Ascending aorta (tissue), 2 donors: ENCODE results near the gene TMEM204. TPM values are rescaled to one million over a fixed set of nuclear protein-coding genes. Genes with fewer than 3 reads are reported as not detected.

Experiments
- DNase-seq, 2 donors: peaks; one replicate each; pipeline ENCODE4 v3.0.0-alpha.2; 2019; ENCODE audit warnings: low spot score in 2 of 2
- H3K27ac ChIP-seq, 2 donors: fragments of 200-600 bp; sonication (generic); one replicate each; pipeline ENCODE4 v1.5.1; 2016 to 2017; ENCODE audit warnings: mild to moderate bottlenecking in 1 of 2
- H3K27me3 ChIP-seq: fragments of 200-600 bp; sonication (generic); one replicate; pipeline ENCODE4 v1.5.1; 2017
- H3K36me3 ChIP-seq, 2 donors: fragments of 200-600 bp; sonication (generic); one replicate each; pipeline ENCODE4 v1.5.1; 2016
- H3K4me1 ChIP-seq, 2 donors: fragments of 200-600 bp; sonication (generic); one replicate each; pipeline ENCODE4 v1.5.1; 2016 to 2017; ENCODE audit warnings: mild to moderate bottlenecking in 1 of 2
- H3K4me3 ChIP-seq, 2 donors: fragments of 200-600 bp; sonication (generic); one replicate each; pipeline ENCODE4 v1.5.1; 2016 to 2017; ENCODE audit warnings: mild to moderate bottlenecking in 1 of 2
- H3K9me3 ChIP-seq, 2 donors: fragments of 200-600 bp; sonication (generic); one replicate each; pipeline ENCODE4 v1.5.1; 2016
- intact Hi-C: fragments of 100-400 bp; cut with DNase I; formaldehyde crosslinking; loops from one replicate; pipeline ENCODE4 v1.15.1; 2023
- total RNA-seq: library from RNA; depleted of rRNA; stranded (reverse); fragments of >200 nt; gene quantifications from one replicate; pipeline ENCODE4 v1.1.0, GENCODE V29; 2016
- TF ChIP-seq, protein P1 (sequence below), 3 experiments: fragments of 200-600 bp in 2 of 3; fragments of 450-650 bp in 1 of 3; sonication (generic) in 2 of 3; IDR thresholded peaks; one replicate each; pipeline ENCODE4 v1.5.1; 2016 to 2019; ENCODE audit warnings: antibody characterized with exemption in 3 of 3, mild to moderate bottlenecking in 1 of 3, moderate library complexity in 1 of 3

The TMEM204 gene
- total RNA-seq, 1 donor from 2014 or later = 145 TPM

DNA sequence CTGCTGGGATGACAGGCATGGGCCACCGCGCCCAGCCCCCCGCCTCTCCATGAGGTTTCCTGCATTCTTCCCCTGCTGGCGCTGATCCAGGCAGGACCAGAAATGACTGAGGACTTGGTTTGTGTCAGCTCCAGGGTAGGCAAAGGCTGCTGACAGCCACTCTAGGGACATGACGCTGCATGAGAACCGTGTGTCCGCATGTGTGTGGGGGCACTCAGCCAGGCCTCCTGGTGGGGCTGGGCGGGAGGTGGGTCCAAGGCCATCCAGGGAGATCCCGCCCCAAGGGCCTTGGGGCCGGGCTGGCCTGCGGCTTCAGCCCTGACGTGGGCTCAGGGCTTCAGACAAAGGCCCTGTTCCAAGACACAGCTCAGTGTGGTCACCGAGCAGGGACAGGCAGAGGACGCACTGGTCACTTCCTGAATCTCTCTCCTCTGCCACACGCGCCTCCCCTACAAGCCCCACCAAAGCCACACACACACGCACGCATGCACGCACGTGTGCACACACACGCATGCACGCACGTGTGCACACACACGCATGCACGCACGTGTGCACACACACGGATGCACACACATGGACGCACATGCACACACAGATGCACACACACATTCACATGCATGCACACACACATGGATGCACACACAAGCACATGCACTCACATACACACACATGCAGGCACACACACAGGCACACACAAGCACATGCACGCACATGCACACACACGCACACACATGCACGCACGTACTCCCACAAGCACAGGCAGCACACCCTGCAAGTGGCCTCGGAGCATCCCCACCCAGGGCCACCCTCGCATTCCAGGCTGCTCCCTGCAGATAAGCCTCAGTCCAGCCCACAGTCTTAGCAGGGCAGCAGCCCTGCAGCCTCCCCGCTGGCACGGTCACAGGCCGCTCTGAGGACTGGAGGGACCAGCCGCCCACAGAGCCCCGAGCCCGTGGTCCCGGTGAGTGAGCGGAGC lies 5.3 kb upstream of the TMEM204 start:
- Histone ChIP-seq H3K36me3 (peaks cover 8 to 12% of the 10 kb centered on the region in 2 donors), H3K27ac (no peak overlapping the region), H3K4me1 (peaks cover 9 to 25% of the 10 kb centered on the region in 2 donors), H3K9me3 (no peaks in the 10 kb centered on the region), H3K27me3 (no peaks in the 10 kb centered on the region), H3K4me3 (no peak overlapping the region)
- no peak for DNase-seq
- intact Hi-C loops = no loop called here
- TF ChIP-seq, protein P1, sequence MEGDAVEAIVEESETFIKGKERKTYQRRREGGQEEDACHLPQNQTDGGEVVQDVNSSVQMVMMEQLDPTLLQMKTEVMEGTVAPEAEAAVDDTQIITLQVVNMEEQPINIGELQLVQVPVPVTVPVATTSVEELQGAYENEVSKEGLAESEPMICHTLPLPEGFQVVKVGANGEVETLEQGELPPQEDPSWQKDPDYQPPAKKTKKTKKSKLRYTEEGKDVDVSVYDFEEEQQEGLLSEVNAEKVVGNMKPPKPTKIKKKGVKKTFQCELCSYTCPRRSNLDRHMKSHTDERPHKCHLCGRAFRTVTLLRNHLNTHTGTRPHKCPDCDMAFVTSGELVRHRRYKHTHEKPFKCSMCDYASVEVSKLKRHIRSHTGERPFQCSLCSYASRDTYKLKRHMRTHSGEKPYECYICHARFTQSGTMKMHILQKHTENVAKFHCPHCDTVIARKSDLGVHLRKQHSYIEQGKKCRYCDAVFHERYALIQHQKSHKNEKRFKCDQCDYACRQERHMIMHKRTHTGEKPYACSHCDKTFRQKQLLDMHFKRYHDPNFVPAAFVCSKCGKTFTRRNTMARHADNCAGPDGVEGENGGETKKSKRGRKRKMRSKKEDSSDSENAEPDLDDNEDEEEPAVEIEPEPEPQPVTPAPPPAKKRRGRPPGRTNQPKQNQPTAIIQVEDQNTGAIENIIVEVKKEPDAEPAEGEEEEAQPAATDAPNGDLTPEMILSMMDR (IDR thresholded peaks at IDR 0.05) = no peak

DNA sequence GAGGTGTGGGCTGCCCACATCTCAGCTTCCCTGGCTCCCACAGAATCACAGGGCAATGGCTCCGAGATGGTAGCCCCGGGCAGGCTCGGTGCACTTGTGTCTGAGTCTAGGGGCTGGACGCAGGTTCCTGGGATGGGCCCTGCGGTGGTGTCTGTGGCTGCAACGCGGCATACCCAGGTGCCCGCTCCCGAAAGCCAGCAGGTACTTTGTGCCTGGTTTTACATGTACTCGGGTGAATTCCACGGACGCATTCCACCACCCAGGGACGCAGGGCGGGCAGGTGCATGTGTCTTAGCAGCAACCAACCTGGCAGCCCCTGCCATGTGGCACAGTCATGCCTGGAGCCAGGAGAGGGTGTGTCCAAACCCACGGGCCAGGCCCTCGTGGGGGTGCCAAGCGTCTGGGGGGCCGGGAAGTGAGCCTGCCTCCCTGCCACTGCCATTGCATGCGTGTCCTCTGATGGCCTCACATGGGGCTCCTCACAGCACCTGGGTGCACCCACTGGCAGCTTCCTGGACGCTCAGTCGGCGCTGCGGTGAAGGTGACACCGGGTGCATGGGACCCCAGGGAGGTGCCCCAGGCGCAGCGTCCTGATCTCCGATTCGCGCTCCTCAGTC lies 4.4 kb upstream of the TMEM204 start:
- Histone ChIP-seq H3K27ac (no peak overlapping the region), H3K36me3 (peaks cover 4 to 5% of the 10 kb centered on the region in 2 donors), H3K4me3 (no peak overlapping the region), H3K27me3 (no peaks in the 10 kb centered on the region), H3K9me3 (no peaks in the 10 kb centered on the region), H3K4me1 (peaks cover 9 to 26% of the 10 kb centered on the region in 2 donors)
- TF ChIP-seq, protein P1 (IDR thresholded peaks at IDR 0.05) = no peak
- intact Hi-C loops = no loop called here
- no peak for DNase-seq

DNA sequence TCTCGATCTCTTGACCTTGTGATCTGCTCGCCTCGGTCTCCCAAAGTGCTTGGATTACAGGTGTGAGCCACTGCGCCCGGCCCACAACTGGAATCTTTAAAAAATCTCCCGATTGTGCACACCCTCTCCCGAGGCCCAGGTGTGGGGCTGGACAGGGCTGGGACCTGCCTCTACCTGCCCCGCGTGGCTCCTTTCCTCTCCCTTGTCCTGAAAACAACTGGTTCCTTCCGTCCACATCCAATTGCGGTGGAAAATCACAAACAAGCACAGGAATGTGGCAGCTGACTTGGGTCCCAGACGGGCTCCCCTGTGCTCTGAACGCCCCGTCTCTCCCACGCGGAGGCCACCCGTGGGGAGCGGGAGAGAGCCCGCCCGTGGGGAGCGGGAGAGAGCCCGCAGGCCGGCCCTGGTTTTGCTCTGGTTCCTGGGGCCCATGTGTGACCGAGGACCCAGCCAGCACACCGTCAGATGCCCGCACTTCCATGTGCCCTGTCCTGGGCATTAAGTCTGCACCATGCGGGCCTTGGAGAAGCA lies 3.0 kb upstream of the TMEM204 start:
- Histone ChIP-seq H3K27ac (peak overlapping the region; percentile 90 to 98), H3K27me3 (no peaks in the 10 kb centered on the region), H3K4me3 (no peak overlapping the region), H3K9me3 (no peaks in the 10 kb centered on the region), H3K4me1 (peaks cover 12 to 33% of the 10 kb centered on the region in 2 donors), H3K36me3 (peaks cover 0 to 2% of the 10 kb centered on the region in 2 donors)
- no peak for DNase-seq
- TF ChIP-seq, protein P1 (IDR thresholded peaks at IDR 0.05) = no peak
- intact Hi-C loops = loop anchor here (5.0 kb wide), 2 partner anchors 38 to 82 kb away; partner anchors contain the start of genes CRAMP1, IFT140 and TELO2

DNA sequence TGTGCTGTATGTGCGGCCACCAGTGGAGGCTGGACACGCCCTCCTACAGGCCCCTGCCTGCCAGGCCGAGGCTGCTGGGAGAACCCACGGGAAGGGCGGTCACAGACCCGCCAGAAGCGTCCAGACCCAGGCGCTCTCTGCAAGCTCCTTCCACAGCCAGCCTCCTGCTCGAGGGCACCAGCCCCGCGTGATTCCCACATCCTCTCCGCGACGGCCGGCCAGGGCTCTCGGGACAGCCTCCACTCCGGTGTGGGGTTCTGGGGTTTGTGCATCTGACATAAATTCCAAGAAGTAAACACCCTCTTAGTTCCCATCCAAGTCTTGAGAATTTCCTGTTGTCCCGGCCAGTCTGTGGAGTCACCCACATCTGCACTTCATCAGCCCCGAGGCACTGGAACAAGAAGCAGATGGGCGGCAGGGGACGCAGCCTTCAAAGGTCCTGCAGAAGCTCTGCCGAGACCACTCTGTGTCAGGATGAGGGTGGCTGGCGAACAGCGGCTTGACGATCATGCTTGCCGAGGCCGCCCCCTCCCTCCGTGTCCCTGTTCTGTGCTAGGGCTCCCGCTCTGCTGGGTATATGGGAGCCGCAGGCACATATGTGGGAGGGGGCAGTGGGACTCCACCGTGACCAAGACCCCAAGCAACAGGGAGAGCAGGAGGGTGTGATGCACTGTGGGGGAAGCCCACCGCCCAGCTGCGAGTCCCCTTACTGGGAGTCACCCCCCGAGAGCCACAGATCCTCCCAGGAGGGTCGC lies 2.4 kb upstream of the TMEM204 start:
- Histone ChIP-seq H3K4me3 (no peak overlapping the region), H3K4me1 (peaks cover 16 to 39% of the 10 kb centered on the region in 2 donors), H3K9me3 (no peaks in the 10 kb centered on the region), H3K36me3 (peaks cover 6 to 7% of the 10 kb centered on the region in 2 donors), H3K27me3 (no peaks in the 10 kb centered on the region), H3K27ac (peak overlapping the region; percentile 90 to 98)
- peak in 1 of 2 donors; percentile 80 for DNase-seq
- intact Hi-C loops = loop anchor here (5.0 kb wide), 2 partner anchors 39 to 81 kb away; partner anchors contain the start of genes CRAMP1, IFT140 and TELO2
- TF ChIP-seq, protein P1 (IDR thresholded peaks at IDR 0.05) = no peak

DNA sequence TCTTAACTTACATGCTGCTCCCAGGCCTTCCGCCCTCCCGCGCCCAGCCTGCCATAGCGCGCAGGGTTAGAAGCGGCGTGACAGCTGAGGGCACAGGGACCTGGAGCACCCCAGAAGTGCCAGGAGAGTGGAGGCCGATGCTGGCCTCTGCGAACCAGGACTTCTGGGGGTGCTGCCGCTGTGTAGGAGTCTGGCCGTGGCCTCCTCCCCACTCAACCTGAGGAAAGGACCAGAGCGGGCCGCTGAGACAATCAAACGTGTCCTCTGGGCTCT lies 1.9 kb upstream of the TMEM204 start:
- TF ChIP-seq, protein P1 (IDR thresholded peaks at IDR 0.05) = no peak
- Histone ChIP-seq H3K9me3 (no peaks in the 10 kb centered on the region), H3K36me3 (peaks cover 11% of the 10 kb centered on the region in 2 donors), H3K4me1 (peaks cover 17 to 44% of the 10 kb centered on the region in 2 donors), H3K4me3 (no peak overlapping the region), H3K27ac (peak overlapping the region; percentile 90 to 98), H3K27me3 (no peaks in the 10 kb centered on the region)
- intact Hi-C loops = loop anchor here (5.0 kb wide), 2 partner anchors 39 to 81 kb away; partner anchors contain the start of genes CRAMP1, IFT140 and TELO2
- no peak for DNase-seq
